OCI-LY3 (cell line): ENCODE data around the gene CDC5L.
A peak's percentile ranks its signal among the peaks of the same experiment; 100 is the strongest.

Experiments
- H2AFZ ChIP-seq: fragments of 200-600, 300-600 bp; shearing (Covaris generic); 2 replicates; pipeline ENCODE4 v1.6.0; 2014; ENCODE audit warnings: antibody characterized with exemption, low read depth, low read length
- H3K27ac ChIP-seq: fragments of 200-600, 300-600 bp; sonication (generic); 2 replicates; pipeline ENCODE4 v1.5.1; 2014; ENCODE audit warnings: mild to moderate bottlenecking, low read length, moderate library complexity, mixed read lengths
- H3K27me3 ChIP-seq: fragments of 200-600, 300-600 bp; sonication (generic); 2 replicates; pipeline ENCODE4 v1.6.1; 2014; ENCODE audit warnings: low read depth, low read length, mixed read lengths
- H3K36me3 ChIP-seq: fragments of 200-600, 300-600 bp; sonication (generic); replicated peaks from 2 replicates; pipeline ENCODE3; 2014; ENCODE audit warnings: low read depth, low read length, mixed read lengths
- H3K4me1 ChIP-seq: fragments of 300-600, 200-600 bp; sonication (generic); 2 replicates; pipeline ENCODE4 v1.6.1; 2014; ENCODE audit warnings: low read length, mixed read lengths
- H3K4me2 ChIP-seq: fragments of 200-600, 300-600 bp; sonication (generic); 2 replicates; pipeline ENCODE4 v1.6.1; 2014; ENCODE audit warnings: low read length, mixed read lengths
- H3K4me3 ChIP-seq: fragments of 300-600, 200-600 bp; sonication (generic); 2 replicates; pipeline ENCODE4 v1.5.1; 2014; ENCODE audit warnings: antibody characterized with exemption, mild to moderate bottlenecking, low read length, moderate library complexity
- H3K79me2 ChIP-seq: fragments of 300-600, 200-600 bp; shearing (Covaris generic); 2 replicates; pipeline ENCODE4 v1.6.1; 2014; ENCODE audit warnings: mild to moderate bottlenecking, low read length, mixed read lengths
- H3K9ac ChIP-seq: fragments of 300-600, 200-600 bp; shearing (Covaris generic); 2 replicates; pipeline ENCODE4 v1.6.0; 2014; ENCODE audit warnings: mild to moderate bottlenecking, low read length, moderate library complexity
- H3K9me3 ChIP-seq: fragments of 200-600, 300-600 bp; shearing (Covaris generic); 2 replicates; pipeline ENCODE4 v1.6.1; 2014; ENCODE audit warnings: low read length, mixed read lengths; ENCODE audit not compliant: insufficient read depth
- H4K20me1 ChIP-seq: fragments of 200-600, 300-600 bp; sonication (generic); 2 replicates; pipeline ENCODE4 v1.6.1; 2016; ENCODE audit warnings: low read length, mixed read lengths; ENCODE audit not compliant: insufficient read depth
- CTCF ChIP-seq: fragments of 200-600, 300-600 bp; sonication (generic); IDR thresholded peaks from 2 replicates; pipeline ENCODE4 v1.5.1; 2014; ENCODE audit warnings: antibody characterized with exemption, low read length, low read depth
- EZH2phosphoT487 ChIP-seq: fragments of 200-600 bp; shearing (Covaris generic); IDR thresholded peaks from 2 replicates; pipeline ENCODE4 v1.6.1; 2018; ENCODE audit warnings: antibody characterized with exemption, mixed run types, low read depth

The CDC5L gene

DNA sequence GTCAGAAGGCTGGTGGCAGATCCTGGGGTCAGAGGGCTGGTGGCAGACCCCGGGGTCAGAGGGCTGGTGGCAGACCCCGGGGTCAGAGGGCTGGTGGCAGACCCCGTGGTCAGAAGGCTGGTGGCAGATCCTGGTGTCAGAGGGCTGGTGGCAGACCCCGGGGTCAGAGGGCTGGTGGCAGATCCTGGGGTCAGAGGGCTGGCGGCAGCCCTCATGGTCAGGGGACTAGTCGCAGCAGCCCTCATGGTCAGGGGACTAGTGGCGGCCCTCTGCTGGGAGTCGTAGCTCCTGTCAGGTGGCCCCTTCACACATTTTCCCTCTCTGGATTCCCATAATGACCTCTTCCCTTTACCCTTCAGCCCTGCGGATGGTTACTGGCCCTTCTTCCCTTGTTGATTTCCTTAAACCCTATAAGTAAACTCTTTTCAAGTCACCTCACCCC, 86.7 kb downstream of the CDC5L start:
- Histone ChIP-seq H2AFZ (no peak overlapping the region), H3K79me2 (no peaks in the 10 kb centered on the region), H3K4me2 (no peak overlapping the region), H4K20me1 (no peaks in the 10 kb centered on the region), H3K36me3 (no peaks in the 10 kb centered on the region), H3K27me3 (peaks cover 54% of the 10 kb centered on the region), H3K9me3 (no peaks in the 10 kb centered on the region), H3K4me1 (peaks cover 13% of the 10 kb centered on the region), H3K9ac (no peak overlapping the region), H3K27ac (no peak overlapping the region), H3K4me3 (no peak overlapping the region)
- TF ChIP-seq CTCF (no peak), EZH2phosphoT487 (no peak)

DNA sequence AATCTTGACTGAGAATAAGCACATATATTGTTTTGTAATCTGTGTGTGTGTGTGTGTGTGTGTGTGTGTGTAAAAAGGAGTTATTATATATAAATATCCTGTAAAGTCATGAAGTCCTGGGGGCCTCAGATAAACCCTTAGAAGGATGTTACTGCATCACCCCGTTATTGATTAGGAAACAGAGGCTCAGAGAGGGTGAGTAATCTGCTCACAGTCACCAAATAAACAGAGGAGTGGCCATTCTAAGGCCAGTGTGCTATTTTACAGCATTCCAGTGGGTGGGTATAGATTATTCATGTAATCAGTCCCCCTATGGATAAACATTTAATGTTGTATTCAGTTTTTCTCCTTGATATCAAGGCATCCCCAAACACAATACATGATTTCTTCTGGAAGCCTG, 87.1 kb downstream of the CDC5L start:
- Histone ChIP-seq H3K4me2 (no peak overlapping the region), H2AFZ (no peak overlapping the region), H3K27ac (no peak overlapping the region)

GRCh38 chr6:44475417-44475778, 87.9 kb downstream of the CDC5L start:
- Histone ChIP-seq H3K4me2 (peak overlapping the region; percentile 94), H3K4me1 (peaks cover 13% of the 10 kb centered on the region), H3K27ac (no peak overlapping the region), H3K9me3 (no peaks in the 10 kb centered on the region), H3K4me3 (peak overlapping the region; percentile 72), H3K36me3 (no peaks in the 10 kb centered on the region), H3K27me3 (peaks cover 51% of the 10 kb centered on the region), H3K79me2 (no peaks in the 10 kb centered on the region), H2AFZ (peak overlapping the region; percentile 68), H3K9ac (no peak overlapping the region), H4K20me1 (no peaks in the 10 kb centered on the region)
- no peak for TF ChIP-seq EZH2phosphoT487
- TF ChIP-seq CTCF, result no peak

More for the DNA sequence above, 87.1 kb downstream of the CDC5L start:
- Histone ChIP-seq H3K4me3 (no peak overlapping the region), H3K9me3 (no peaks in the 10 kb centered on the region), H3K4me1 (peaks cover 13% of the 10 kb centered on the region), H3K9ac (no peak overlapping the region), H3K36me3 (no peaks in the 10 kb centered on the region), H3K79me2 (no peaks in the 10 kb centered on the region), H4K20me1 (no peaks in the 10 kb centered on the region), H3K27me3 (peaks cover 54% of the 10 kb centered on the region)
- TF ChIP-seq CTCF, result no peak
- no peak for TF ChIP-seq EZH2phosphoT487

GRCh38 chr6:44475779-44476434, 88.4 kb downstream of the CDC5L start:
- peaks cover 49% of the 10 kb centered on the region for H3K27me3 ChIP-seq
- H3K27ac ChIP-seq, result no peak overlapping the region
- H3K36me3 ChIP-seq, result no peaks in the 10 kb centered on the region
- H3K4me3 ChIP-seq, result peak overlapping the region; percentile 72
- peaks cover 13% of the 10 kb centered on the region for H3K4me1 ChIP-seq
- no peaks in the 10 kb centered on the region for H3K9me3 ChIP-seq
- H3K4me2 ChIP-seq, result peak overlapping the region; percentile 94
- TF ChIP-seq EZH2phosphoT487 (no peak), CTCF (peak; percentile 98)
- H2AFZ ChIP-seq, result peak overlapping the region; percentile 99
- peak overlapping the region; percentile 62 for H3K9ac ChIP-seq
- no peaks in the 10 kb centered on the region for H4K20me1 ChIP-seq
- no peaks in the 10 kb centered on the region for H3K79me2 ChIP-seq
